ENCODE measurements around the gene OTOGL.
A peak's percentile ranks its signal among the peaks of the same experiment; 100 is the strongest.
"Not testable (repeated sequence)": the region's sequence is repeated elsewhere in the genome, so short reads cannot be mapped to it uniquely, and the experiment has no call there.

OTOGL gene

GRCh38 chr12:80099259-80099658, at the start of gene OTOGL:
OTOGL (plus strand) TSS chr12:80099537; CDS start chr12:80209432, 109,895 bp downstream.
- no peak for DNase-seq

GRCh38 chr12:80050236-80050635, 49.1 kb upstream of the OTOGL start:
- no peak for DNase-seq

GRCh38 chr12:80053051-80053790, 46.1 kb upstream of the OTOGL start:
- no peak for DNase-seq

GRCh38 chr12:80056232-80056631, 43.1 kb upstream of the OTOGL start:
- DNase-seq = no peak

GRCh38 chr12:80056845-80057244, 42.5 kb upstream of the OTOGL start:
- no peak for DNase-seq

- no peak for DNase-seq
These were observed 40.8 kb upstream of the OTOGL start for GRCh38 chr12:80058586-80058985.

GRCh38 chr12:80059102-80059501, 40.2 kb upstream of the OTOGL start:
- DNase-seq = peak; percentile 67

GRCh38 chr12:80059875-80060274, 39.5 kb upstream of the OTOGL start:
- DNase-seq = no peak

- no peak for DNase-seq
These were observed 35.1 kb upstream of the OTOGL start for GRCh38 chr12:80064269-80064668.

- no peak for DNase-seq
These were observed 34.4 kb upstream of the OTOGL start for GRCh38 chr12:80064951-80065350.

GRCh38 chr12:80068173-80068572, 31.2 kb upstream of the OTOGL start:
- no peak for DNase-seq

GRCh38 chr12:80083892-80084614, 15.3 kb upstream of the OTOGL start:
- DNase-seq = not testable (repeated sequence)

- DNase-seq = no peak
These were observed 13.3 kb upstream of the OTOGL start for GRCh38 chr12:80086025-80086424.

GRCh38 chr12:80087486-80088213, 11.7 kb upstream of the OTOGL start:
- DNase-seq = no peak

GRCh38 chr12:80100591-80100990, 1.3 kb downstream of the OTOGL start:
- DNase-seq = no peak

GRCh38 chr12:80101126-80101525, 1.8 kb downstream of the OTOGL start:
- DNase-seq = no peak

- DNase-seq = no peak
These were observed 7.9 kb downstream of the OTOGL start for GRCh38 chr12:80107221-80107620.

GRCh38 chr12:80116735-80117134, 17.4 kb downstream of the OTOGL start:
- DNase-seq = no peak

GRCh38 chr12:80118565-80119324, 19.4 kb downstream of the OTOGL start:
- no peak for DNase-seq

- DNase-seq = no peak
These were observed 21.7 kb downstream of the OTOGL start for GRCh38 chr12:80120994-80121393.

- DNase-seq = no peak
These were observed 22.3 kb downstream of the OTOGL start for GRCh38 chr12:80121661-80122060.

- no peak for DNase-seq
These were observed 30.7 kb downstream of the OTOGL start for GRCh38 chr12:80129895-80130530.

Measured in NCI-H1694 (cell line).